IMR-90 (cell line): ENCODE data around the gene CCDC137. TPM values are rescaled to one million over a fixed set of nuclear protein-coding genes. Genes with fewer than 3 reads are reported as not detected.

Experiments used
- ATAC-seq: fragments of 200-7000 bp; cut with Tn5 transposase; 2 replicates; pipeline ENCODE4 v1.9.1; 2020; ENCODE audit warnings: low read depth, mild to moderate bottlenecking, moderate library complexity
- BruUV-seq: library from RNA; stranded (reverse); fragments of 400-500 nt; replicated peaks from 2 replicates; lab custom pipeline; 2021; lab: Mats Ljungman, UMichigan
- CTCF ChIA-PET: fragments of 300-600 bp; formaldehyde crosslinking; extraction: SDS; loops from one replicate; lab custom pipeline; 2021; ENCODE audit warnings: antibody characterized with exemption; lab: Yijun Ruan, JAX
- POLR2A ChIA-PET: fragments of 300-600 bp; sonication (Branson Sonifier 250); formaldehyde crosslinking; loops from one replicate; lab custom pipeline; 2022; ENCODE audit warnings: antibody characterized with exemption; ENCODE audit not compliant: unreplicated experiment; lab: Charles Lee
- DNase-seq: peaks from one replicate; pipeline ENCODE4 v3.0.0; 2013
- H2AFZ ChIP-seq: replicated peaks from 2 replicates; pipeline ENCODE3; 2013; ENCODE audit warnings: low read length, mild to moderate bottlenecking; ENCODE audit not compliant: poor library complexity
- H2AK5ac ChIP-seq: 2 replicates; pipeline ENCODE4 v1.6.1; 2013; ENCODE audit warnings: low read depth, low read length, inconsistent platforms
- H2AK9ac ChIP-seq: replicated peaks from 2 replicates; pipeline ENCODE3; 2013; ENCODE audit warnings: mild to moderate bottlenecking, low read depth, low read length, moderate library complexity; ENCODE audit not compliant: poor library complexity
- H2BK120ac ChIP-seq: 2 replicates; pipeline ENCODE4 v1.6.1; 2013; ENCODE audit warnings: low read depth, low read length, inconsistent platforms
- H2BK15ac ChIP-seq: 3 replicates; pipeline ENCODE4 v1.6.1; 2013; ENCODE audit warnings: low read depth, low read length, inconsistent platforms
- H2BK20ac ChIP-seq: 2 replicates; pipeline ENCODE4 v1.6.1; 2013; ENCODE audit warnings: low read depth, mild to moderate bottlenecking, inconsistent platforms, low read length, moderate library complexity
- H2BK5ac ChIP-seq: 2 replicates; pipeline ENCODE4 v1.6.1; 2013; ENCODE audit warnings: mild to moderate bottlenecking, low read depth, low read length, inconsistent platforms; ENCODE audit not compliant: poor library complexity, severe bottlenecking
- H3K14ac ChIP-seq: replicated peaks from 2 replicates; pipeline ENCODE4 v1.6.1; 2013; ENCODE audit warnings: low read depth, low read length, inconsistent platforms
- H3K18ac ChIP-seq: 2 replicates; pipeline ENCODE4 v1.6.1; 2013; ENCODE audit warnings: low read depth, low read length, control low read depth
- H3K23ac ChIP-seq: 2 replicates; pipeline ENCODE4 v1.6.1; 2013; ENCODE audit warnings: low read depth, low read length, inconsistent platforms
- H3K27ac ChIP-seq: 2 replicates; pipeline ENCODE4 v1.5.1; 2013; ENCODE audit warnings: mild to moderate bottlenecking, control low read depth, low read length; ENCODE audit not compliant: insufficient read depth
- H3K27me3 ChIP-seq: 2 replicates; pipeline ENCODE4 v1.6.1; 2013; ENCODE audit warnings: low read length; ENCODE audit not compliant: control insufficient read depth, insufficient read depth
- H3K36me3 ChIP-seq: 2 replicates; pipeline ENCODE4 v1.6.1; 2013; ENCODE audit warnings: low read length, mixed read lengths; ENCODE audit not compliant: control insufficient read depth, insufficient read depth
- H3K4ac ChIP-seq: 2 replicates; pipeline ENCODE4 v1.6.1; 2013; ENCODE audit warnings: low read depth, low read length, inconsistent platforms
- H3K4me1 ChIP-seq: 2 replicates; pipeline ENCODE4 v1.6.1; 2013; ENCODE audit warnings: low read length, mixed read lengths; ENCODE audit not compliant: control insufficient read depth, insufficient read depth
- H3K4me2 ChIP-seq: 2 replicates; pipeline ENCODE4 v1.6.1; 2013; ENCODE audit warnings: low read depth, mild to moderate bottlenecking, control low read depth, low read length, moderate library complexity
- H3K4me3 ChIP-seq: 2 replicates; pipeline ENCODE4 v1.5.1; 2013; ENCODE audit warnings: low read depth, mild to moderate bottlenecking, control low read depth, low read length, moderate library complexity; ENCODE audit not compliant: insufficient read depth
- H3K56ac ChIP-seq: 2 replicates; pipeline ENCODE4 v1.6.1; 2013; ENCODE audit warnings: low read length, inconsistent platforms; ENCODE audit not compliant: insufficient read depth; ENCODE audit errors: extremely low read depth
- H3K79me1 ChIP-seq, 2 experiments: 2 replicates each; pipeline ENCODE4 v1.6.1; 2013; ENCODE audit warnings: low read length in 2 of 2, inconsistent platforms in 1 of 2, low read depth in 1 of 2
- H3K9ac ChIP-seq: 2 replicates; pipeline ENCODE4 v1.6.1; 2013; ENCODE audit warnings: low read depth, low read length, control low read depth
- H3K9me1 ChIP-seq: 2 replicates; pipeline ENCODE4 v1.6.1; 2013; ENCODE audit warnings: low read length, inconsistent platforms; ENCODE audit not compliant: insufficient read depth
- H3K9me3 ChIP-seq: 2 replicates; pipeline ENCODE4 v1.6.1; 2013; ENCODE audit warnings: low read length; ENCODE audit not compliant: control insufficient read depth, insufficient read depth
- H4K20me1 ChIP-seq: 2 replicates; pipeline ENCODE4 v1.6.1; 2013; ENCODE audit warnings: low read length, inconsistent platforms; ENCODE audit not compliant: insufficient read depth
- H4K5ac ChIP-seq: 2 replicates; pipeline ENCODE4 v1.6.1; 2013; ENCODE audit warnings: mild to moderate bottlenecking, low read depth, low read length, control low read depth
- H4K8ac ChIP-seq, 2 experiments: 2 replicates each; pipeline ENCODE4 v1.6.1; 2013; ENCODE audit warnings: low read depth in 2 of 2, low read length in 2 of 2, control low read depth in 1 of 2, inconsistent platforms in 1 of 2
- H4K91ac ChIP-seq: 2 replicates; pipeline ENCODE4 v1.6.1; 2013; ENCODE audit warnings: low read depth, low read length, inconsistent platforms; ENCODE audit not compliant: insufficient read depth
- BHLHE40 ChIP-seq: fragments of 150-350 bp; IDR thresholded peaks from 2 replicates; pipeline ENCODE4 v1.6.1; 2016; ENCODE audit warnings: mild to moderate bottlenecking, low read depth, low read length
- CEBPB ChIP-seq: IDR thresholded peaks from 2 replicates; pipeline ENCODE4 v1.6.1; 2012; ENCODE audit warnings: low read depth, low read length, improper control_type of control experiment
- ELK1 ChIP-seq: fragments of 150-350 bp; IDR thresholded peaks from 2 replicates; pipeline ENCODE4 v1.6.1; 2016; ENCODE audit warnings: low read depth, mild to moderate bottlenecking, low read length, moderate library complexity, borderline replicate concordance
- MAFK ChIP-seq: IDR thresholded peaks from 2 replicates; pipeline ENCODE4 v1.6.1; 2012; ENCODE audit warnings: low read depth, low read length, improper control_type of control experiment
- MAZ ChIP-seq: IDR thresholded peaks from 2 replicates; pipeline ENCODE4 v1.6.1; 2012; ENCODE audit warnings: low read depth, mild to moderate bottlenecking, low read length, improper control_type of control experiment, moderate library complexity, borderline replicate concordance
- MXI1 ChIP-seq: IDR thresholded peaks from 2 replicates; pipeline ENCODE4 v1.6.1; 2012; ENCODE audit warnings: low read depth, mild to moderate bottlenecking, low read length, moderate library complexity, borderline replicate concordance
- POLR2A ChIP-seq: IDR thresholded peaks from 2 replicates; pipeline ENCODE4 v1.6.1; 2012; ENCODE audit warnings: mild to moderate bottlenecking, low read depth, low read length
- RAD21 ChIP-seq: IDR thresholded peaks from 2 replicates; pipeline ENCODE4 v1.6.1; 2012; ENCODE audit warnings: low read length, improper control_type of control experiment
- WGBS, 2 experiments: methylation state at CpG; one replicate each; pipeline versions ENCODE4 v1.1.5 to v1.1.7; 2013; ENCODE audit warnings: missing lambda C conversion rate in 2 of 2; ENCODE audit not compliant: insufficient read length in 1 of 2; ENCODE audit errors: extremely low coverage in 2 of 2; 5-methylcytosine and 5-hydroxymethylcytosine counted together
- dilution Hi-C: fragments of 300-500 bp; cut with HindIII; formaldehyde crosslinking; loops from one replicate; pipeline ENCODE4 v1.14.3; 2018; ENCODE audit warnings: low sequenced_read_pairs; ENCODE audit not compliant: unreplicated experiment
- in situ Hi-C: fragments of 300-500 bp; cut with MboI; formaldehyde crosslinking; loops from 3 replicates; pipeline ENCODE4 v1.14.3; 2019; ENCODE audit warnings: low sequenced_read_pairs, inconsistent platforms, mixed read lengths
- intact Hi-C: fragments of 100-400 bp; cut with micrococcal nuclease; formaldehyde crosslinking; loops from 2 replicates; pipeline ENCODE4 v1.10.0; 2022
- polyA plus RNA-seq, 3 experiments: library from polyadenylated mRNA; depleted of rRNA; stranded (reverse); fragments of >200 nt; gene quantifications; 2 replicates each; pipeline ENCODE4 v1.2.3, GENCODE V29; 2012; ENCODE audit warnings: low replicate concordance in 1 of 3
- total RNA-seq: library from RNA; depleted of rRNA; stranded (reverse); fragments of >200 nt; gene quantifications from 2 replicates; pipeline ENCODE4 v1.2.3, GENCODE V29; 2012

The CCDC137 gene
- total and polyA plus RNA-seq, 2 of the 4 experiments (the other 2 are of a cell fraction) = 7.5 to 18.4 TPM

GRCh38 chr17:81695801-81696200, 29.3 kb downstream of the CCDC137 start:
- BruUV-seq = no TSS peak
- Histone ChIP-seq H2BK15ac (no peak overlapping the region), H3K9me3 (no peaks in the 10 kb centered on the region), H3K23ac (no peak overlapping the region), H4K8ac (no peak overlapping the region), H3K4me2 (no peak overlapping the region), H3K56ac (no peak overlapping the region), H4K5ac (no peak overlapping the region), H3K79me1 (peaks cover 10 to 46% of the 10 kb centered on the region in 2 experiments), H3K4me3 (no peak overlapping the region), H2AFZ (no peak overlapping the region), H2AK5ac (no peak overlapping the region), H3K36me3 (peaks cover 74% of the 10 kb centered on the region), H3K27ac (no peak overlapping the region), H4K20me1 (peaks cover 66% of the 10 kb centered on the region), H2BK20ac (no peak overlapping the region), H3K9ac (no peak overlapping the region), H3K9me1 (no peaks in the 10 kb centered on the region), H3K18ac (no peak overlapping the region), H2BK120ac (no peak overlapping the region), H3K4me1 (no peaks in the 10 kb centered on the region), H2BK5ac (no peak overlapping the region), H3K14ac (no peak overlapping the region), H2AK9ac (peak overlapping the region; percentile 60), H4K91ac (no peak overlapping the region), H3K27me3 (no peaks in the 10 kb centered on the region), H3K4ac (no peak overlapping the region)
- no peak for TF ChIP-seq POLR2A
- TF ChIP-seq ELK1 = no peak
- no peak for TF ChIP-seq CEBPB
- TF ChIP-seq MAFK = no peak
- TF ChIP-seq BHLHE40 = no peak
- no peak for TF ChIP-seq MAZ
- TF ChIP-seq RAD21 = no peak
- no peak for TF ChIP-seq MXI1
- no peak for DNase-seq
- POLR2A ChIA-PET = no interaction called here
- CTCF ChIA-PET = no interaction called here
- WGBS, 2 experiments = 100% methylated on average over 2 of the region's 22 CpGs; no CpG with 5 or more reads in 1 of the 2 experiments
- no peak for ATAC-seq
- intact Hi-C loops = no loop called here
- in situ Hi-C loops = no loop called here
- dilution Hi-C loops = no loop called here
